ENCODE measurements around the gene ARRB1. TPM values are rescaled to one million over a fixed set of nuclear protein-coding genes. Genes with fewer than 3 reads are reported as not detected.

ARRB1 gene
- polyA plus RNA-seq, 2 of the 4 experiments (the other 2 are of a cell fraction), result 6.8 to 14.3 TPM

- H3K4me1 ChIP-seq, result peaks cover 7% of the 10 kb centered on the region; the same call in 2 of the 3 replicates
- no peak overlapping the region for H3K4me3 ChIP-seq
- no peaks in the 10 kb centered on the region for H3K9me3 ChIP-seq
- H3K27ac ChIP-seq, result no peak overlapping the region
- TF ChIP-seq HMGXB4 (CRISPR knock-in tag; IDR thresholded peaks at IDR 0.05; ENCODE audit: borderline replicate concordance) (no peak), RARB (CRISPR knock-in tag; IDR thresholded peaks at IDR 0.05) (no peak), FOSL2 (IDR thresholded peaks at IDR 0.05) (no peak), FOSL2 (CRISPR knock-in tag; IDR thresholded peaks at IDR 0.05) (no peak), NFE2L2 (conservative IDR thresholded peaks at IDR 0.05; ENCODE audit: low read length) (no peak), HEYL (CRISPR knock-in tag; IDR thresholded peaks at IDR 0.05) (no peak)
- TF ChIP-seq, protein P1, sequence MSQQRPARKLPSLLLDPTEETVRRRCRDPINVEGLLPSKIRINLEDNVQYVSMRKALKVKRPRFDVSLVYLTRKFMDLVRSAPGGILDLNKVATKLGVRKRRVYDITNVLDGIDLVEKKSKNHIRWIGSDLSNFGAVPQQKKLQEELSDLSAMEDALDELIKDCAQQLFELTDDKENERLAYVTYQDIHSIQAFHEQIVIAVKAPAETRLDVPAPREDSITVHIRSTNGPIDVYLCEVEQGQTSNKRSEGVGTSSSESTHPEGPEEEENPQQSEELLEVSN (IDR thresholded peaks at IDR 0.05; ENCODE audit: borderline replicate concordance, low read depth), result no peak
- no peak overlapping the region for H3K4me2 ChIP-seq
- 46% methylated on average over 8 of the region's 8 CpGs for WGBS (ENCODE audit: missing lambda C conversion rate)
- DNase-seq (ENCODE audit: low read depth in 1 of 2, low spot score in 1 of 2) (no peak), ATAC-seq (no peak), FAIRE-seq (no peak)
- ChIA-PET CTCF (interaction anchor here (1.9 to 19.6 kb wide), 5 partner anchors 10 to 212 kb away, joined by 5 to 445 read pairs (median 123); no protein-coding TSS in a partner anchor), POLR2A (no interaction called here)
Observed at GRCh38 chr11:75236062-75236461, 115.4 kb downstream of the ARRB1 start.

DNA sequence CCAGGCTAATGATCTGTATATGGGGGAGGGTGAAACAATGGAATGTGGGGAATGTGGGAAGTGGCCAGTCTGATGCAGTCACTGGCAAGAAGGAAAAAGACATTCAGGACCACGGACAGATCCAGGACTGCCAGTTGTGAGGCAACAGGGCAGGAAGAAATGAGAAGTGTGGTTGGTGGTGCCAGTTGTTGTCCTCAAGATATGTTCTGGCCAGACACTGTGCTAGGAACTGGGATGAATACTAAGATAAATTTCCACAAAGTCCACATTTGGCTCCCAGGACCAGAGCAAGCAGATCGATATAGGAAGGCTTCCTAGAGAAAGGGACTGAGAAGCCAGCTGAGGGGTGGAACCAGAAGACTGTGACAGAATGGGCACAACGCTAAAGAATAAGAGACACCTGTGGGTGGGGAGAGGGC lies 117.7 kb downstream of the ARRB1 start:
- Histone ChIP-seq H3K4me2 (no peak overlapping the region), H3K9me3 (no peaks in the 10 kb centered on the region), H3K27ac (no peak overlapping the region), H3K4me3 (no peak overlapping the region), H3K4me1 (no peaks in the 10 kb centered on the region)
- FAIRE-seq (peak; percentile 43), DNase-seq (ENCODE audit: low read depth in 1 of 2, low spot score in 1 of 2) (peak in 1 of 2 experiments; percentile 46), ATAC-seq (peak; percentile 30 to 46; a peak in 1 of 6 replicates)
- POLR2A ChIA-PET, result no interaction called here
- CTCF ChIA-PET, result interaction anchor here (1.1 to 19.6 kb wide), 9 partner anchors 8 to 305 kb away, joined by 3 to 445 read pairs (median 8); partner anchors contain the start of gene TPBGL
- TF ChIP-seq EHMT2 (IDR thresholded peaks at IDR 0.05; ENCODE audit: low read depth) (peak; percentile 87), HOXA7 (CRISPR knock-in tag; IDR thresholded peaks at IDR 0.05) (no peak), NPAS2 (CRISPR knock-in tag; IDR thresholded peaks at IDR 0.05; ENCODE audit: borderline replicate concordance) (no peak), GATA3 (IDR thresholded peaks at IDR 0.05; ENCODE audit: borderline replicate concordance) (no peak), FOXS1 (CRISPR knock-in tag; IDR thresholded peaks at IDR 0.05) (no peak), HOXB5 (CRISPR knock-in tag; IDR thresholded peaks at IDR 0.05) (peak; percentile 57; the same call in 1 of the 2 replicates)
- TF ChIP-seq, protein P2, sequence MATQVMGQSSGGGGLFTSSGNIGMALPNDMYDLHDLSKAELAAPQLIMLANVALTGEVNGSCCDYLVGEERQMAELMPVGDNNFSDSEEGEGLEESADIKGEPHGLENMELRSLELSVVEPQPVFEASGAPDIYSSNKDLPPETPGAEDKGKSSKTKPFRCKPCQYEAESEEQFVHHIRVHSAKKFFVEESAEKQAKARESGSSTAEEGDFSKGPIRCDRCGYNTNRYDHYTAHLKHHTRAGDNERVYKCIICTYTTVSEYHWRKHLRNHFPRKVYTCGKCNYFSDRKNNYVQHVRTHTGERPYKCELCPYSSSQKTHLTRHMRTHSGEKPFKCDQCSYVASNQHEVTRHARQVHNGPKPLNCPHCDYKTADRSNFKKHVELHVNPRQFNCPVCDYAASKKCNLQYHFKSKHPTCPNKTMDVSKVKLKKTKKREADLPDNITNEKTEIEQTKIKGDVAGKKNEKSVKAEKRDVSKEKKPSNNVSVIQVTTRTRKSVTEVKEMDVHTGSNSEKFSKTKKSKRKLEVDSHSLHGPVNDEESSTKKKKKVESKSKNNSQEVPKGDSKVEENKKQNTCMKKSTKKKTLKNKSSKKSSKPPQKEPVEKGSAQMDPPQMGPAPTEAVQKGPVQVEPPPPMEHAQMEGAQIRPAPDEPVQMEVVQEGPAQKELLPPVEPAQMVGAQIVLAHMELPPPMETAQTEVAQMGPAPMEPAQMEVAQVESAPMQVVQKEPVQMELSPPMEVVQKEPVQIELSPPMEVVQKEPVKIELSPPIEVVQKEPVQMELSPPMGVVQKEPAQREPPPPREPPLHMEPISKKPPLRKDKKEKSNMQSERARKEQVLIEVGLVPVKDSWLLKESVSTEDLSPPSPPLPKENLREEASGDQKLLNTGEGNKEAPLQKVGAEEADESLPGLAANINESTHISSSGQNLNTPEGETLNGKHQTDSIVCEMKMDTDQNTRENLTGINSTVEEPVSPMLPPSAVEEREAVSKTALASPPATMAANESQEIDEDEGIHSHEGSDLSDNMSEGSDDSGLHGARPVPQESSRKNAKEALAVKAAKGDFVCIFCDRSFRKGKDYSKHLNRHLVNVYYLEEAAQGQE (IDR thresholded peaks at IDR 0.05), result peak; percentile 96
- 23% methylated on average over 3 of the region's 3 CpGs for WGBS (ENCODE audit: missing lambda C conversion rate)

GRCh38 chr11:75230621-75231020 lies 120.8 kb downstream of the ARRB1 start:
- no peak overlapping the region for H3K27ac ChIP-seq
- H3K4me1 ChIP-seq, result no peaks in the 10 kb centered on the region
- no peak for FAIRE-seq
- 0% methylated on average over 2 of the region's 2 CpGs for WGBS (ENCODE audit: missing lambda C conversion rate)
- H3K4me3 ChIP-seq, result no peak overlapping the region
- H3K4me2 ChIP-seq, result no peak overlapping the region
- POLR2A ChIA-PET, result no interaction called here
- CTCF ChIA-PET, result interaction anchor here (1.2 to 12.3 kb wide), 6 partner anchors 8 to 208 kb away, joined by 5 to 123 read pairs (median 15); partner anchors contain the start of gene TPBGL
- ATAC-seq, result no peak
- no peaks in the 10 kb centered on the region for H3K9me3 ChIP-seq
- TF ChIP-seq CHD4 (IDR thresholded peaks at IDR 0.05; ENCODE audit: borderline replicate concordance) (no peak), CEBPB (IDR thresholded peaks at IDR 0.05) (no peak), KDM1A (IDR thresholded peaks at IDR 0.05; ENCODE audit: low read depth) (no peak), ELK1 (IDR thresholded peaks at IDR 0.05; ENCODE audit: low read depth, low read length) (no peak), FOSL2 (IDR thresholded peaks at IDR 0.05) (no peak), FOSL2 (CRISPR knock-in tag; IDR thresholded peaks at IDR 0.05) (no peak), JUNB (IDR thresholded peaks at IDR 0.05) (no peak)
- no peak for DNase-seq (ENCODE audit: low read depth in 1 of 2, low spot score in 1 of 2)

Measured in A549 (cell line).